ENCODE results near the gene MIF4GD.

GRCh38 chr17:75232786-75233185 is 38.2 kb downstream of the MIF4GD start:
- TF ChIP-seq SP1 (IDR thresholded peaks at IDR 0.05) (no peak), FOXK2 (IDR thresholded peaks at IDR 0.05) (no peak), PKNOX1 (IDR thresholded peaks at IDR 0.05) (no peak), NFRKB (IDR thresholded peaks at IDR 0.05) (no peak), L3MBTL2 (conservative IDR thresholded peaks at IDR 0.05) (no peak), SUZ12 (IDR thresholded peaks at IDR 0.05) (no peak), FOXA1 (IDR thresholded peaks at IDR 0.05) (no peak), ZNF384 (IDR thresholded peaks at IDR 0.05) (no peak), HDGF (IDR thresholded peaks at IDR 0.05; ENCODE audit: borderline replicate concordance) (no peak), ELF4 (IDR thresholded peaks at IDR 0.05) (no peak)
